Fibroblast of pulmonary artery (primary cell): Measurements from ENCODE around the gene ARHGAP6.

Experiments
- DNase-seq: peaks from one replicate; pipeline ENCODE4 v3.0.0-alpha.2; 2010; ENCODE audit warnings: low read depth
- H3K4me3 ChIP-seq: replicated peaks from 2 replicates; pipeline ENCODE4 v1.5.1; 2011; ENCODE audit warnings: low read depth, mild to moderate bottlenecking, control low read depth, low read length, moderate library complexity
- TF ChIP-seq, protein P1 (sequence below): IDR thresholded peaks from 2 replicates; pipeline ENCODE4 v1.5.1; 2011; ENCODE audit warnings: mild to moderate bottlenecking, control low read depth, low read length, inconsistent platforms; ENCODE audit errors: missing control alignments

The ARHGAP6 gene

DNA sequence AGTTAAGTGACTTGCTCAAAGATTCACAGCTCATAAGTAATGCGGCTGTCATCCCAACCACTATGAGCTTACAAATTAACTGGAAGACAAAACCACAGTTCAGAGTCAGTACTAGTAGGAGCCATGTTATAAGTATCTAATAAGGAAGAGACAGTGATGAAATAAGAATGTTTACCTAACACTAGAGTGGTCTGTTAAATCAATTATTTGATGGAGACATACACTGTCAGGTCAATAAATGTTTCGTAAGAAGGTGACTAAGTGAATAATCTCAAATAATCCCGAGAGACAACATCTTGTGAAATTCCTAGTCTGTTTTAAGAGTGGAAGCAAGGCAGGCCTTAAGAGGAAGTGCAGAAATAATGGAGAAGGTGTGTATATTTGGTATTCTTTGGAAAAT lies 398.3 kb downstream of the ARHGAP6 start:
- TF ChIP-seq, protein P1, sequence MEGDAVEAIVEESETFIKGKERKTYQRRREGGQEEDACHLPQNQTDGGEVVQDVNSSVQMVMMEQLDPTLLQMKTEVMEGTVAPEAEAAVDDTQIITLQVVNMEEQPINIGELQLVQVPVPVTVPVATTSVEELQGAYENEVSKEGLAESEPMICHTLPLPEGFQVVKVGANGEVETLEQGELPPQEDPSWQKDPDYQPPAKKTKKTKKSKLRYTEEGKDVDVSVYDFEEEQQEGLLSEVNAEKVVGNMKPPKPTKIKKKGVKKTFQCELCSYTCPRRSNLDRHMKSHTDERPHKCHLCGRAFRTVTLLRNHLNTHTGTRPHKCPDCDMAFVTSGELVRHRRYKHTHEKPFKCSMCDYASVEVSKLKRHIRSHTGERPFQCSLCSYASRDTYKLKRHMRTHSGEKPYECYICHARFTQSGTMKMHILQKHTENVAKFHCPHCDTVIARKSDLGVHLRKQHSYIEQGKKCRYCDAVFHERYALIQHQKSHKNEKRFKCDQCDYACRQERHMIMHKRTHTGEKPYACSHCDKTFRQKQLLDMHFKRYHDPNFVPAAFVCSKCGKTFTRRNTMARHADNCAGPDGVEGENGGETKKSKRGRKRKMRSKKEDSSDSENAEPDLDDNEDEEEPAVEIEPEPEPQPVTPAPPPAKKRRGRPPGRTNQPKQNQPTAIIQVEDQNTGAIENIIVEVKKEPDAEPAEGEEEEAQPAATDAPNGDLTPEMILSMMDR = no peak
- H3K4me3 ChIP-seq = no peak overlapping the region
- DNase-seq = no peak

DNA sequence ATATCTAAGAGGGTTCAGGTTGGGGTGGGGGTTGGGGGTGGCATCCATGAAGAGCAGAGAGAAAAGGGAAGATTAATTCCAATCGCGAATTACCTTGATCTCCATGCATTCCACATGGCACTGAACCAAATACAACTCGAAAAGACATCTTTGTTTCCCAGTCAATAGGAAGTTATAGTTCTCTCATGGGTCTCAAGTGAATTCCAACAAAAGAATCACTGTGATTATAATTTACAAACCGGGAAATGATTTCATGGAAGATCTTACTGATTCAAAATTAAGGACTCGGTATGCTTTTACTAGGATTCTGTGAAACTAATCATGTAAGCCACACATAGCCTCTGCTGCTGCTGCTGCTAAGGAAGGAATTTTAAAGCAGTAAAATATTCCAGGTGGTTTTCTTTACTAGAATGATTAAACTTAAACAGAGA lies 399.1 kb downstream of the ARHGAP6 start:
- H3K4me3 ChIP-seq = no peak overlapping the region
- no peak for DNase-seq
- TF ChIP-seq, protein P1 = no peak

DNA sequence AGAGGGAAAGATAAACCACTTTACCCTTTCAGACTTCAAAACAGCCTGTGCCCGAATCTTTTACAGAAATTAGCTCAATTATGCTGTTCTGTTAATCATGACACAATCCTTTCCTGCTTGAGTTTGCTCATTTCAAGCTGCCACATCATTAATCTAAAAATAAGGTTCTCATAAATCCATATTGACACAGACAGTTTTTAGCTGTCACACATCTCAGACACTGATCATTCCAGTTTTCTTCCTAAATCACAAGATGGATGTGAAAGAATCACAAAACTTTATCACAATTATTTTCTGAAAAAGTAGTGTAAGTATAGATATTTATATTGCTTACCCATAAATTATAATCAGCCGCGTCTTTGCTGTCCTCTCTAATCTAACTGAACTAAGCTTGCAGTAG lies 400.4 kb downstream of the ARHGAP6 start:
- no peak for DNase-seq
- TF ChIP-seq, protein P1 = no peak
- peak overlapping the region; percentile 34 for H3K4me3 ChIP-seq

GRCh38 chrX:11264925-11265324 lies 400.8 kb downstream of the ARHGAP6 start:
- peak overlapping the region; percentile 34 for H3K4me3 ChIP-seq
- DNase-seq = no peak
- TF ChIP-seq, protein P1 = no peak

- TF ChIP-seq, protein P1 = no peak
- peak; percentile 58 for DNase-seq
- no peak overlapping the region for H3K4me3 ChIP-seq
Measured at GRCh38 chrX:11261260-11261659, 404.5 kb downstream of the ARHGAP6 start.

GRCh38 chrX:11259437-11259836 lies 406.3 kb downstream of the ARHGAP6 start:
- no peak for DNase-seq
- TF ChIP-seq, protein P1 = no peak
- H3K4me3 ChIP-seq = no peak overlapping the region

GRCh38 chrX:11257711-11258110 lies 408.0 kb downstream of the ARHGAP6 start:
- DNase-seq = no peak
- TF ChIP-seq, protein P1 = no peak
- H3K4me3 ChIP-seq = no peak overlapping the region
